Measurements from ENCODE around the gene ATF7IP2. TPM values are rescaled to one million over a fixed set of nuclear protein-coding genes. Genes with fewer than 3 reads are reported as not detected.

Gene ATF7IP2
- total RNA-seq, 2 donors from 2014 or later = 84.6 to 86.7 TPM

DNA sequence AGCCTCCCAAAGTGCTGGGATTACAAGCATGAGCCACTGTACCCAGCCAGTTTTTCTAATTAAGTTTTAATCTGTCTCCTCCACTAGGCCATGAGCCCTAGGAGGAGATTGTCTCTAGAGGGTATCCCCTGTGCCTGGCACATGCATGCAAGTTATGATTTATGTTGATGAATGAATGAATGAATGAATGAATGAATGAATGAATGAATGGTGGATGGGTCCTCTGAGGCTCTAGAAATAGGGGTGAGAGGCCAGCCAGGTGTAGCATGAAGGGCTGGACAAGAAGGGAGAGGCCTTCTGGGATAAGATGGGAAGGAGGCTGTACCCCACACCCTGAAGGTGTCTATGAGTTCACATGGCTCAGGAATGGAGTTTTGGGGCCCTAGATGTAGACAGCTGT, 145.7 kb downstream of the ATF7IP2 start:
- H3K4me3 Mint-ChIP-seq = no peak overlapping the region
- no peak overlapping the region for H3K27ac Mint-ChIP-seq
- no peaks in the 10 kb centered on the region for H3K36me3 Mint-ChIP-seq (ENCODE audit: low read depth)
- H3K27me3 Mint-ChIP-seq = no peaks in the 10 kb centered on the region
- DNase-seq (no peak), ATAC-seq (no peak)
- no peaks in the 10 kb centered on the region for H3K9me3 ChIP-seq (ENCODE audit: control insufficient read depth, low read length, poor library complexity, severe bottlenecking)
- H3K4me1 Mint-ChIP-seq = no peaks in the 10 kb centered on the region

Other genes starting within 250 kb of the ATF7IP2 start
- gene GRIN2A, start 203.6 kb upstream of the ATF7IP2 start, total RNA-seq = not detected
- gene EMP2, start 194.5 kb downstream of the ATF7IP2 start, total RNA-seq = not detected

Data from T-helper 17 cell (primary cell).